Measurements from ENCODE around the gene VIPR2.
"Not testable (repeated sequence)": the region's sequence is repeated elsewhere in the genome, so short reads cannot be mapped to it uniquely, and the experiment has no call there.

The VIPR2 gene

GRCh38 chr7:158987691-158988090 is 157.0 kb downstream of the VIPR2 start:
- H3K9me2 ChIP-seq (replicated peaks; ENCODE audit: control insufficient read depth, low read length) = no peaks in the 10 kb centered on the region
- no peaks in the 10 kb centered on the region for H4K20me1 ChIP-seq (ENCODE audit: control insufficient read depth, insufficient read depth, low read depth, low read length)
- H3K4me2 ChIP-seq (ENCODE audit: low read length) = no peak overlapping the region
- no peaks in the 10 kb centered on the region for H3F3A ChIP-seq (ENCODE audit: control insufficient read depth, insufficient read depth)
- no peak overlapping the region for H3K27ac ChIP-seq (ENCODE audit: low read depth, low read length)
- no peak overlapping the region for H3K4me3 ChIP-seq (ENCODE audit: low read length)
- H3K79me2 ChIP-seq (ENCODE audit: control insufficient read depth, low read length) = no peaks in the 10 kb centered on the region
- peaks cover 46% of the 10 kb centered on the region for H3K9me3 ChIP-seq (ENCODE audit: control insufficient read depth, insufficient read depth, low read length)
- TF ChIP-seq EZH2phosphoT487 (IDR thresholded peaks at IDR 0.05; ENCODE audit: borderline replicate concordance, low read length) (no peak), CTCF (IDR thresholded peaks at IDR 0.05; ENCODE audit: low read depth, low read length, poor library complexity, severe bottlenecking) (no peak)
- no peaks in the 10 kb centered on the region for H3K4me1 ChIP-seq (ENCODE audit: control insufficient read depth, low read length)
- H3K27me3 ChIP-seq (ENCODE audit: control insufficient read depth, low read length) = no peaks in the 10 kb centered on the region
- no peaks in the 10 kb centered on the region for H3K36me3 ChIP-seq (ENCODE audit: control insufficient read depth, low read length)

GRCh38 chr7:158985583-158985982 is 159.1 kb downstream of the VIPR2 start:
- H4K20me1 ChIP-seq (ENCODE audit: control insufficient read depth, insufficient read depth, low read depth, low read length) = no peaks in the 10 kb centered on the region
- H3K27me3 ChIP-seq (ENCODE audit: control insufficient read depth, low read length) = no peaks in the 10 kb centered on the region
- no peak overlapping the region for H3K4me2 ChIP-seq (ENCODE audit: low read length)
- H3K27ac ChIP-seq (ENCODE audit: low read depth, low read length) = no peak overlapping the region
- no peaks in the 10 kb centered on the region for H3K36me3 ChIP-seq (ENCODE audit: control insufficient read depth, low read length)
- no peaks in the 10 kb centered on the region for H3K9me2 ChIP-seq (replicated peaks; ENCODE audit: control insufficient read depth, low read length)
- no peaks in the 10 kb centered on the region for H3F3A ChIP-seq (ENCODE audit: control insufficient read depth, insufficient read depth)
- peaks cover 65% of the 10 kb centered on the region for H3K9me3 ChIP-seq (ENCODE audit: control insufficient read depth, insufficient read depth, low read length)
- no peaks in the 10 kb centered on the region for H3K4me1 ChIP-seq (ENCODE audit: control insufficient read depth, low read length)
- no peaks in the 10 kb centered on the region for H3K79me2 ChIP-seq (ENCODE audit: control insufficient read depth, low read length)
- TF ChIP-seq EZH2phosphoT487 (IDR thresholded peaks at IDR 0.05; ENCODE audit: borderline replicate concordance, low read length) = no peak
- no peak for TF ChIP-seq CTCF (IDR thresholded peaks at IDR 0.05; ENCODE audit: low read depth, low read length, poor library complexity, severe bottlenecking)
- no peak overlapping the region for H3K4me3 ChIP-seq (ENCODE audit: low read length)

- H3K4me3 ChIP-seq (ENCODE audit: low read length) = not testable (repeated sequence)
- peaks cover 75% of the 10 kb centered on the region for H3K9me3 ChIP-seq (ENCODE audit: control insufficient read depth, insufficient read depth, low read length)
Measured at GRCh38 chr7:158984007-158984406, 160.7 kb downstream of the VIPR2 start.

GRCh38 chr7:158982080-158982479 is 162.6 kb downstream of the VIPR2 start:
- H3K9me3 ChIP-seq (ENCODE audit: control insufficient read depth, insufficient read depth, low read length) = peaks cover 60% of the 10 kb centered on the region
- not testable (repeated sequence) for H3K36me3 ChIP-seq (ENCODE audit: control insufficient read depth, low read length); H3F3A ChIP-seq (ENCODE audit: control insufficient read depth, insufficient read depth)

More at GRCh38 chr7:158984007-158984406, 160.7 kb downstream of the VIPR2 start:
- H3K4me2 ChIP-seq (ENCODE audit: low read length); H3K27me3 ChIP-seq (ENCODE audit: control insufficient read depth, low read length); H3K79me2 ChIP-seq (ENCODE audit: control insufficient read depth, low read length); H3K4me1 ChIP-seq (ENCODE audit: control insufficient read depth, low read length); H4K20me1 ChIP-seq (ENCODE audit: control insufficient read depth, insufficient read depth, low read depth, low read length); H3K27ac ChIP-seq (ENCODE audit: low read depth, low read length); H3F3A ChIP-seq (ENCODE audit: control insufficient read depth, insufficient read depth); H3K36me3 ChIP-seq (ENCODE audit: control insufficient read depth, low read length); H3K9me2 ChIP-seq (replicated peaks; ENCODE audit: control insufficient read depth, low read length): not testable (repeated sequence)

More at GRCh38 chr7:158982080-158982479, 162.6 kb downstream of the VIPR2 start:
- H3K79me2 ChIP-seq (ENCODE audit: control insufficient read depth, low read length); H3K4me2 ChIP-seq (ENCODE audit: low read length); H3K9me2 ChIP-seq (replicated peaks; ENCODE audit: control insufficient read depth, low read length); H3K27me3 ChIP-seq (ENCODE audit: control insufficient read depth, low read length); H3K27ac ChIP-seq (ENCODE audit: low read depth, low read length); H3K4me3 ChIP-seq (ENCODE audit: low read length); H3K4me1 ChIP-seq (ENCODE audit: control insufficient read depth, low read length); H4K20me1 ChIP-seq (ENCODE audit: control insufficient read depth, insufficient read depth, low read depth, low read length): not testable (repeated sequence)
